Measurements from ENCODE around the gene TNFRSF12A. TPM values are rescaled to one million over a fixed set of nuclear protein-coding genes. Genes with fewer than 3 reads are reported as not detected.
"Not testable (repeated sequence)": the region's sequence is repeated elsewhere in the genome, so short reads cannot be mapped to it uniquely, and the experiment has no call there.

TNFRSF12A gene
- total RNA-seq, 1 donor from 2014 or later, result 7.3 TPM

- Mint-ChIP-seq H3K27me3 (no peaks in the 10 kb centered on the region), H3K36me3 (ENCODE audit: low read depth) (peaks cover 25% of the 10 kb centered on the region), H3K4me3 (peak overlapping the region; percentile 89), H3K4me1 (peaks cover 52% of the 10 kb centered on the region), H3K27ac (peak overlapping the region; percentile 91), H3K9me3 (no peaks in the 10 kb centered on the region)
- intact Hi-C loops (cut with micrococcal nuclease), result loop anchor here (1.0 to 5.0 kb wide), 4 partner anchors 16 to 70 kb away; no protein-coding TSS in a partner anchor
- peak; percentile 98 for DNase-seq
Measured at GRCh38 chr16:3059041-3059722, 39.0 kb downstream of the TNFRSF12A start.

DNA sequence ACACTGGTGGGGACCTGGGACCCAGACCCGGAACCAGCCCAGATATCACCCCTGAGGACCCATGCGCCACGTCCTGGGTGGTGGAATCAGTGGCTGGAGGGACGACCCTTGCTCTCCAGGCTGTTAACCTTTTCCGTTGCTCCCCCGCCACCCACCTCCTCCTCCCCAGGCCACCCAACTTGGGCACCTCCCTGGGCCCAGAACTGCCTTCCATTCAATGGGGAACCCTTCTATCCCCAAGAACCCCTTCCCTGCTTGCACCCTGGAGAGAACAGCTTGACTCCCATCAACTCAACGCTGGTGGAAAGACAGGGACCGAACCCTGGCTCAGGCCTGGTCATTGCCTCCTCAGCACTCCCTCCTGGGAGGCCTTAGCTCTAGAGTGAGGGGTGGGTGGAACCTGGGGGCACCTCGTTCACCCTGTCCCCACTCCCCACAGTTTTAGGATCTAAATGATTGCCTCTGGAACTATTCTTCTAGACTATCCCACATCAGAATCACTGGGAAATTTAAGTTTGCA, 39.6 kb downstream of the TNFRSF12A start:
- Mint-ChIP-seq H3K27me3 (no peaks in the 10 kb centered on the region), H3K4me1 (peaks cover 51% of the 10 kb centered on the region), H3K4me3 (peak overlapping the region; percentile 89), H3K36me3 (ENCODE audit: low read depth) (peaks cover 21% of the 10 kb centered on the region), H3K9me3 (no peaks in the 10 kb centered on the region), H3K27ac (peak overlapping the region; percentile 91)
- intact Hi-C loops (cut with micrococcal nuclease), result loop anchor here (1.0 to 5.0 kb wide), 4 partner anchors 15 to 70 kb away; no protein-coding TSS in a partner anchor
- no peak for DNase-seq

DNA sequence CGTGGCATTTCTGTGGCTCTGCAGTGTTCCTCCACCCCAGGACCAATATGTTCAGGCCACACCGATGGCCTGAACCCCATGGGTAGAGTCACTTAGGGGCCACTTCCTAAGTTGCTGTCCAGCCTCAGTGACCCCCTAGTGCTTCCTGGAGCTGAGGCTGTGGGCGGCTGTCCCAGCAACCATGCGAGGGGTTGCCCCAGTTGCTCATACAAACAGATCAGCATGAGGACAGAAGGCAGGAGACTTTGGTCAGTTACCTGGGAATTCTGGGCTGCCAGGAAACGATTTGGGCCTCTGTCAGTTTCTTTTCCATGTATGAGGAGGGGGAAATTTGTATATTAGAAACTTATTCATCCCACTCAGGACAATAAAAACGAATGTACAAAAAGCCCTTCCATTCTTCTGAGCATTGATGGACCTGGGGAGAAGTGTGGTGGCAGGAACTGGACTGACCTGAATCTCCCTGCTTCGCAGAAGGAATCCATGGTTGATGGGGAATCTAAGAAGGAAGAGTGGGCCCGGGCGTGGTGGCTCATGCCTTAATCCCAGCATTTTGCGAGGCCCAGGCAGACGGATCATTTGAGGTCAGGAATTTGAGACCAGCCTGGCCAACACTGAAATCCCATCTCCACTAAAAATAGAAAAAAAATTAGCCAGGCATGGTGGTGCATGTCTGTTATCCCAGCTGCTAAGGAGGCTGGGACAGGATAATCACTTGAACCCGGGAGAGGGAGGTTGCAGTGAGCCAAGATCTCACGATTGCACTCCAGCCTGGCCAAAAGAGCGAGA, 40.4 kb downstream of the TNFRSF12A start:
- Mint-ChIP-seq H3K27me3 (no peaks in the 10 kb centered on the region), H3K9me3 (no peaks in the 10 kb centered on the region), H3K4me3 (peak overlapping the region; percentile 89), H3K27ac (peak overlapping the region; percentile 91), H3K36me3 (ENCODE audit: low read depth) (peaks cover 16% of the 10 kb centered on the region), H3K4me1 (peaks cover 50% of the 10 kb centered on the region)
- DNase-seq, result no peak
- intact Hi-C loops (cut with micrococcal nuclease), result no loop called here

DNA sequence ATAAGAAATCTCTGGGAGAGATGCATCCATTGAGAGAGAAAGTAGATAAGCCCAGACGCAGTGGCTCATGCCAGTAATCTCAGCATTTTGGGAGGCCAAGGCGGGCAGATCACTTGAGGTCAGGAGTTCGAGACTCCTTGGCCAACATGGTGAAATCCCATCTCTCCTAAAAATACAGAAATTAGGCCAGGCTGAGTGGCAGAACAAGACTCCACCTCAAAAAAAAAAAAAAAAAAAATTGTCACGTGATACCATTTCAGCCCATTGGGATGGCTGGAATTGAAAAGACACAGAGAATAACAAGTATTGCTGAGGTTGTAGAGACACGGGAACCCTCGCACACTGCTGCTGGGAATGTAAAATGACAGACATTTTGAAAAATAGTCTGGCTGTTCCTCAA, 42.4 kb downstream of the TNFRSF12A start:
- no peak overlapping the region for H3K27ac Mint-ChIP-seq
- no peaks in the 10 kb centered on the region for H3K9me3 Mint-ChIP-seq
- H3K36me3 Mint-ChIP-seq (ENCODE audit: low read depth), result peaks cover 23% of the 10 kb centered on the region
- no peaks in the 10 kb centered on the region for H3K27me3 Mint-ChIP-seq
- intact Hi-C loops (cut with micrococcal nuclease), result no loop called here
- H3K4me1 Mint-ChIP-seq, result peaks cover 42% of the 10 kb centered on the region
- no peak overlapping the region for H3K4me3 Mint-ChIP-seq
- DNase-seq, result no peak

DNA sequence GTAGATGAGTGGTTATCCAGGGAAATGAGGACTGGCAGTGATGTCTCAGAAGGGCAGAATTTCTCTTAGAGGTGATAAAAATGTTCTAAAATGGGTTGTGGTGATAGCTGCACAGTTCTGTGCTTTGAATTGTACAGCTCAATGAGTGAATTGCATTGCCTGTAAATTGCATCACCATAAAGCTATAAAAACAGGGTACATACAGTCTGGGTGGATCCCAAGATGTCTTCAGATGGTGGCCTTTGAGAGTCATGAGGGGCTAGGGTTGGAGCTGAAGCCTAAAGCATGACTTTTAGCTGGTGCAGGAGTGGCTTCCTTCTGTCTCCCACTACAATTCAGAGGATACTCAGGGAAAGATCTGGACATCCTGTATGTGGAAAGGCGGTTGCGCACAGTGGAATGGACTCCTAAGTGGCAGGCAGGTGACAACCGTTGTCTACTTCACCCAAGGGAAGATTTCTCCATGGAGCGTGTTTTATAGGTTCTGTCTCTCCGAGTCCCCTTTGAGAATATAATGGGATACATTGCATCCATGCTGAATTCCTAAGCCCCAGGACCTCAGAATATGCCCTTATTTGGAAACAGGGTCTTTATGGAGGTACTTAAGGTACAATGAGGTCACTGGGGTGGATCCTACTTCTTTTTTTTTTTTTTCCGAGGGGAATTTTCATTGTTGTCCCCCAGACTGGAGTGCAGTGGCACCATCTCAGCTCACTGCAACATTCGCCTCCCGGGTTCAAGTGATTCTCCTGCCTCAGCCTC, 43.6 kb downstream of the TNFRSF12A start:
- H3K27ac Mint-ChIP-seq, result peak overlapping the region; percentile 99

GRCh38 chr16:3065069-3065741, 45.0 kb downstream of the TNFRSF12A start, which contains the start of gene IL32:
TSS of gene IL32 (plus strand) at chr16:3065640. CDS start at chr16:3065812, 172 bp downstream.
- peak; percentile 91 for DNase-seq
- H3K4me3 Mint-ChIP-seq, result peak within 1 kb of the TSS; percentile 99
- intact Hi-C loops (cut with micrococcal nuclease), result no loop called here
- no peaks in the 10 kb centered on the region for H3K9me3 Mint-ChIP-seq
- H3K4me1 Mint-ChIP-seq, result peaks cover 50% of the 10 kb centered on the region
- H3K27me3 Mint-ChIP-seq, result no peaks in the 10 kb centered on the region
- peak within 1 kb of the TSS; percentile 99 for H3K27ac Mint-ChIP-seq
- H3K36me3 Mint-ChIP-seq (ENCODE audit: low read depth), result peaks cover 46% of the 10 kb centered on the region

More for the DNA sequence above, 43.6 kb downstream of the TNFRSF12A start:
- peak overlapping the region; percentile 56 for H3K4me3 Mint-ChIP-seq
- intact Hi-C loops (cut with micrococcal nuclease), result no loop called here
- H3K9me3 Mint-ChIP-seq, result no peaks in the 10 kb centered on the region
- H3K27me3 Mint-ChIP-seq, result no peaks in the 10 kb centered on the region
- no peak for DNase-seq
- H3K36me3 Mint-ChIP-seq (ENCODE audit: low read depth), result peaks cover 34% of the 10 kb centered on the region
- peaks cover 47% of the 10 kb centered on the region for H3K4me1 Mint-ChIP-seq

- H3K27me3 Mint-ChIP-seq, result no peaks in the 10 kb centered on the region
- H3K4me1 Mint-ChIP-seq, result peaks cover 45% of the 10 kb centered on the region
- intact Hi-C loops (cut with micrococcal nuclease), result loop anchor here (1.0 kb wide), 1 partner anchor 9 kb away; no protein-coding TSS in a partner anchor
- peak overlapping the region; percentile 99 for H3K4me3 Mint-ChIP-seq
- peak; percentile 66 for DNase-seq
- peak overlapping the region; percentile 99 for H3K27ac Mint-ChIP-seq
- H3K9me3 Mint-ChIP-seq, result no peaks in the 10 kb centered on the region
- peaks cover 48% of the 10 kb centered on the region for H3K36me3 Mint-ChIP-seq (ENCODE audit: low read depth)
Measured at GRCh38 chr16:3065742-3066439, 45.7 kb downstream of the TNFRSF12A start.

GRCh38 chr16:3066440-3066748, 46.2 kb downstream of the TNFRSF12A start:
- intact Hi-C loops (cut with micrococcal nuclease), result loop anchor here (1.0 kb wide), 1 partner anchor 9 kb away; no protein-coding TSS in a partner anchor
- peak overlapping the region; percentile 99 for H3K27ac Mint-ChIP-seq
- no peaks in the 10 kb centered on the region for H3K9me3 Mint-ChIP-seq
- H3K36me3 Mint-ChIP-seq (ENCODE audit: low read depth), result peaks cover 48% of the 10 kb centered on the region
- no peak for DNase-seq
- no peaks in the 10 kb centered on the region for H3K27me3 Mint-ChIP-seq
- H3K4me3 Mint-ChIP-seq, result peak overlapping the region; percentile 99
- peaks cover 48% of the 10 kb centered on the region for H3K4me1 Mint-ChIP-seq

DNA sequence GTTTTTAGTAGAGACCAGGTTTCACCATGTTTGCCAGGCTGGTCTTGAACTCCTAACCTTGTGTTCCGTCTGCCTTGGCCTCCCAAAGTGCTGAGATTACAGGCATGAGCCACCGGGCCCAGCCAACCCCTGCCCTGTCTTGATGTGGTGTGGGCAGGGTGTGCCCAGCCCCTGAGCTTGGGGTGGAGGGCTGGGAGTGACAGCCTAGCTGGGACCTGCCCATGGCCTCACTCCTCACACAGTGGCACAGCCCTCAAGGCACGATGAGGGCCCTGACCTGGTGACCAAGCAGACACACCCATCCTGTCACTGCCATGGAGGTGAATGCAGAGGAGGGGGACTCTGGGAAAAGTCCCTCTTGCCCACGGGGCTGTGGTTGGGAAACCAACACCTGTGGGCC, 48.3 kb downstream of the TNFRSF12A start:
- peak overlapping the region; percentile 99 for H3K4me3 Mint-ChIP-seq
- no peaks in the 10 kb centered on the region for H3K27me3 Mint-ChIP-seq
- DNase-seq, result peak; percentile 73
- no peaks in the 10 kb centered on the region for H3K9me3 Mint-ChIP-seq
- intact Hi-C loops (cut with micrococcal nuclease), result no loop called here
- H3K27ac Mint-ChIP-seq, result peak overlapping the region; percentile 99
- H3K4me1 Mint-ChIP-seq, result peaks cover 54% of the 10 kb centered on the region
- peaks cover 48% of the 10 kb centered on the region for H3K36me3 Mint-ChIP-seq (ENCODE audit: low read depth)

- DNase-seq; H3K27me3 Mint-ChIP-seq; H3K9me3 Mint-ChIP-seq; intact Hi-C loops (cut with micrococcal nuclease): not testable (repeated sequence)
- peaks cover 56% of the 10 kb centered on the region for H3K4me1 Mint-ChIP-seq
- H3K27ac Mint-ChIP-seq, result peak overlapping the region; percentile 87
- peak overlapping the region; percentile 63 for H3K4me3 Mint-ChIP-seq
- H3K36me3 Mint-ChIP-seq (ENCODE audit: low read depth), result peaks cover 50% of the 10 kb centered on the region
Measured at GRCh38 chr16:3069146-3069545, 49.0 kb downstream of the TNFRSF12A start.

DNA sequence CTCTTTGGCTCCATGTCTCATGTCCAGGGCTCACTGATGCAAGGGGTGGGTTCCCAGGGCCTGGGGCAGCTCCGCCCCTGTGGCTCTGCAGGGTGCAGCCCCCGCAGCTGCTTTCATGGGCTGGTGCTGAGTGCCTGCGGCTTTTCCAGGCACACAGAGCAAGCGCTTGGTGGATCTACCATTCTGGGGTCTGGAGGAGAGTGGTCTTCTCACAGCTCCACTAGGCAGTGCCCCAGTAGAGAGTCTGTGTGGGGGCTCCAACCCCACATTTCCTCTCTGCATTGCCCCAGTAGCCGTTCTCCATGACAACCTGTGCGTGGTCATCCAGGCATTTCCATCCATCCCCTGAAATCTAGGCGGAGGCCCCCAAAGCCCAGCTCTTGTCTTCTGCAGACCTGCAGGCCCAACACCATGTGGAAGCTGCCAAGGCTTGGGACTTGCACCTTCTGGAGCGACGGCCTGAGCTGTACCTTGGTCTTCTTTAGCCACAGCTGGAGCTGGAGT, 50.5 kb downstream of the TNFRSF12A start:
- intact Hi-C loops (cut with micrococcal nuclease), result no loop called here

DNA sequence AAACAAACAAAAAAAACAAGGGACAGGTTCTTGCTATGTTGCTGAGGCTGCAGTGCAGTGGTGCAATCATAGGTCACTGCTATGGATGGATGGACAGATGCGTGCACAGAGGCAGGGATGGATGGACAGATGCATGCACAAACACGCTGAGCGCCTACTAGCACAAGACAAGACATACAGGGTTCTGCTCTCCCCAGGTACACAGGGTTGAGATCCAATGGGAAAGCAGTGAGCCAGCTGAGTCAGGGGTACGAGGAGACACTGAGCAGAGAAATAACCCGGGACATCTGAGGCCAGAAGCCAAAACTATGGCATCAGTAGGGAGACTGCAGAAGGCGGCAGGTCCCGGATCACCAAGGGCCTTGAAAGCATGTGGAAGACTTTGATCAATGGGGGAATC, 51.5 kb downstream of the TNFRSF12A start:
- H3K4me3 Mint-ChIP-seq, result peak overlapping the region; percentile 49
- H3K9me3 Mint-ChIP-seq, result no peaks in the 10 kb centered on the region
- intact Hi-C loops (cut with micrococcal nuclease), result no loop called here
- DNase-seq, result peak; percentile 66
- peaks cover 42% of the 10 kb centered on the region for H3K36me3 Mint-ChIP-seq (ENCODE audit: low read depth)
- no peaks in the 10 kb centered on the region for H3K27me3 Mint-ChIP-seq
- H3K27ac Mint-ChIP-seq, result peak overlapping the region; percentile 87
- H3K4me1 Mint-ChIP-seq, result peaks cover 64% of the 10 kb centered on the region

More for the DNA sequence above, 50.5 kb downstream of the TNFRSF12A start:
- H3K36me3 Mint-ChIP-seq (ENCODE audit: low read depth), result peaks cover 51% of the 10 kb centered on the region
- no peak overlapping the region for H3K4me3 Mint-ChIP-seq
- DNase-seq, result no peak
- no peaks in the 10 kb centered on the region for H3K27me3 Mint-ChIP-seq
- H3K9me3 Mint-ChIP-seq, result no peaks in the 10 kb centered on the region
- peak overlapping the region; percentile 87 for H3K27ac Mint-ChIP-seq
- peaks cover 58% of the 10 kb centered on the region for H3K4me1 Mint-ChIP-seq

Data from activated CD4-positive, alpha-beta T cell treated with anti-CD3 and anti-CD28 coated beads, Interleukin-2, amount 10 ng/mL, durations not matched to agents 24 days and 14 days (primary cell).